HCT116 (cell line): Measurements from ENCODE around the gene RIMBP2. TPM values are rescaled to one million over a fixed set of nuclear protein-coding genes. Genes with fewer than 3 reads are reported as not detected.

ENCODE experiments used
- ATAC-seq: fragments of 200-7000 bp; cut with Tn5 transposase; 2 replicates; pipeline ENCODE4 v1.9.1; 2020; ENCODE audit warnings: mild to moderate bottlenecking, moderate library complexity
- BruUV-seq: library from RNA; stranded (reverse); fragments of 400-500 nt; replicated peaks from 2 replicates; lab custom pipeline; 2021; lab: Mats Ljungman, UMichigan
- CTCF ChIA-PET: fragments of 300-600 bp; sonication (Branson Sonifier 250); formaldehyde crosslinking; loops from one replicate; lab custom pipeline; 2021; ENCODE audit warnings: antibody characterized with exemption; lab: Charles Lee
- POLR2A ChIA-PET: fragments of 300-600, 350-600 bp; sonication (Branson Sonifier 250); formaldehyde crosslinking; loops from one replicate; lab custom pipeline; 2021; ENCODE audit warnings: antibody characterized with exemption; lab: Charles Lee
- RAD21 ChIA-PET, 2 experiments: fragments of 300-600 bp; sonication (Branson Sonifier 250); formaldehyde crosslinking; loops; one replicate each; lab custom pipeline; 2023; ENCODE audit warnings: low total read pairs in 2 of 2; ENCODE audit not compliant: uncharacterized antibody in 2 of 2, unreplicated experiment in 2 of 2, low non-redundant PET in 1 of 2; lab: Charles Lee
- DNase-seq: peaks from one replicate; pipeline ENCODE4 v3.0.0-alpha.2; 2010; ENCODE audit warnings: low read depth, low spot score
- H2AFZ ChIP-seq: fragments of 200-600 bp; shearing (Covaris generic), sonication (generic); 2 replicates; pipeline ENCODE4 v1.6.1; 2017; ENCODE audit warnings: low read depth, mixed run types, mixed read lengths, antibody characterized with exemption, low read length; ENCODE audit not compliant: poor library complexity, severe bottlenecking
- H3K27ac ChIP-seq: 2 replicates; pipeline ENCODE4 v1.5.1; 2012; ENCODE audit warnings: low read depth, low read length
- H3K27me3 ChIP-seq: fragments of 200-600 bp; sonication (generic); 2 replicates; pipeline ENCODE4 v1.6.1; 2016; ENCODE audit warnings: mixed run types, low read length, mixed read lengths; ENCODE audit not compliant: insufficient read depth
- H3K36me3 ChIP-seq, 2 experiments: fragments of 200-500 bp in 1 of 2; fragments of 200-600 bp in 1 of 2; sonication (Bioruptor generic) in 1 of 2; sonication (generic) in 1 of 2; 2 replicates each; pipeline versions ENCODE4 v1.5.1 to v1.6.1; 2014 to 2016; ENCODE audit warnings: low read length in 2 of 2, inconsistent platforms in 1 of 2, mixed read lengths in 1 of 2, mixed run types in 1 of 2; ENCODE audit not compliant: insufficient read depth in 2 of 2, control insufficient read depth in 1 of 2
- H3K4me1 ChIP-seq, 2 experiments: fragments of 200-600 bp in 1 of 2; sonication (generic) in 1 of 2; 2 replicates each; pipeline versions ENCODE4 v1.5.1 to v1.6.1; 2012 to 2017; ENCODE audit warnings: low read length in 2 of 2, inconsistent platforms in 1 of 2, mild to moderate bottlenecking in 1 of 2, mixed read lengths in 1 of 2, mixed run types in 1 of 2, moderate library complexity in 1 of 2; ENCODE audit not compliant: insufficient read depth in 2 of 2, control insufficient read depth in 1 of 2
- H3K4me2 ChIP-seq: fragments of 200-600 bp; sonication (generic); 2 replicates; pipeline ENCODE4 v1.6.1; 2017; ENCODE audit warnings: mixed run types, low read length, mixed read lengths
- H3K4me3 ChIP-seq, 2 experiments: fragments of 200-600 bp in 1 of 2; sonication (generic) in 1 of 2; replicated peaks in 1 of 2; 2 replicates each; pipeline ENCODE4 v1.5.1; 2011 to 2016; ENCODE audit warnings: low read length in 2 of 2, control low read depth in 1 of 2, low read depth in 1 of 2, mild to moderate bottlenecking in 1 of 2, mixed read lengths in 1 of 2, mixed run types in 1 of 2
- H3K79me2 ChIP-seq: fragments of 200-600 bp; sonication (generic); 2 replicates; pipeline ENCODE4 v1.6.1; 2017; ENCODE audit warnings: mild to moderate bottlenecking, mixed run types, low read length, moderate library complexity, mixed read lengths; ENCODE audit not compliant: insufficient read depth
- H3K9ac ChIP-seq: fragments of 200-600 bp; sonication (generic); 2 replicates; pipeline ENCODE4 v1.6.1; 2016; ENCODE audit warnings: low read length, mixed read lengths
- H3K9me2 ChIP-seq: fragments of 200-600 bp; sonication (generic), shearing (Covaris generic); 2 replicates; pipeline ENCODE4 v1.6.1; 2017; ENCODE audit warnings: mixed run types, mild to moderate bottlenecking, moderate library complexity; ENCODE audit not compliant: insufficient read depth
- H3K9me3 ChIP-seq, 2 experiments: fragments of 200-500 bp in 1 of 2; fragments of 200-600 bp in 1 of 2; sonication (Bioruptor generic) in 1 of 2; sonication (generic) in 1 of 2; 2 replicates each; pipeline ENCODE4 v1.6.1; 2014 to 2017; ENCODE audit warnings: low read length in 2 of 2, mixed read lengths in 2 of 2, inconsistent platforms in 1 of 2, low read depth in 1 of 2, mild to moderate bottlenecking in 1 of 2, mixed run types in 1 of 2, moderate library complexity in 1 of 2; ENCODE audit not compliant: control insufficient read depth in 1 of 2, insufficient read depth in 1 of 2
- H4K20me1 ChIP-seq: fragments of 200-600 bp; sonication (generic), shearing (Covaris generic); 2 replicates; pipeline ENCODE4 v1.6.1; 2017; ENCODE audit warnings: mixed run types, mild to moderate bottlenecking, moderate library complexity; ENCODE audit not compliant: insufficient read depth
- ELF1 ChIP-seq: IDR thresholded peaks from 2 replicates; pipeline ENCODE4 v1.6.1; 2012; ENCODE audit warnings: low read depth, borderline replicate concordance
- EZH2 ChIP-seq: fragments of 200-600 bp; sonication (generic); IDR thresholded peaks from 2 replicates; pipeline ENCODE4 v1.6.1; 2017; ENCODE audit warnings: antibody characterized with exemption, mixed run types
- EZH2phosphoT487 ChIP-seq: fragments of 200-600 bp; IDR thresholded peaks from 2 replicates; pipeline ENCODE4 v1.6.1; 2018; ENCODE audit warnings: antibody characterized with exemption, borderline replicate concordance
- FOSL1 ChIP-seq: IDR thresholded peaks from 2 replicates; pipeline ENCODE4 v1.6.1; 2012; ENCODE audit warnings: low read depth
- POLR2A ChIP-seq: IDR thresholded peaks from 2 replicates; pipeline ENCODE4 v1.7.0; 2011; ENCODE audit warnings: borderline replicate concordance; ENCODE audit not compliant: insufficient read depth, insufficient read length; ENCODE audit errors: extremely low read depth
- SIN3A ChIP-seq: IDR thresholded peaks from 2 replicates; pipeline ENCODE4 v1.6.1; 2012; ENCODE audit warnings: low read depth
- SRF ChIP-seq: IDR thresholded peaks from 2 replicates; pipeline ENCODE4 v1.6.1; 2012; ENCODE audit warnings: low read depth
- YY1 ChIP-seq: IDR thresholded peaks from 2 replicates; pipeline ENCODE4 v1.6.1; 2011; ENCODE audit warnings: low read length, low read depth, moderate library complexity, mild to moderate bottlenecking; ENCODE audit not compliant: insufficient replicate concordance; ENCODE audit errors: extremely low read depth
- ZFX ChIP-seq: fragments of 450-650 bp; IDR thresholded peaks from 2 replicates; pipeline ENCODE4 v1.6.1; 2017
- ZNF274 ChIP-seq: fragments of 200-500 bp; sonication (Bioruptor generic); IDR thresholded peaks from 2 replicates; pipeline ENCODE4 v1.6.1; 2014; ENCODE audit warnings: mild to moderate bottlenecking, low read depth, low read length, inconsistent platforms
- intact Hi-C: fragments of 100-400 bp; cut with micrococcal nuclease; formaldehyde crosslinking; loops from 2 replicates; pipeline ENCODE4 v1.10.0; 2022
- total RNA-seq: library from RNA; stranded (reverse); gene quantifications from one replicate; pipeline ENCODE4 v1.2.1, GENCODE V29; 2021; ENCODE audit not compliant: unreplicated experiment
- TF ChIP-seq, protein P1 (sequence below): IDR thresholded peaks from 2 replicates; pipeline ENCODE4 v1.6.1; 2011; ENCODE audit warnings: mild to moderate bottlenecking, low read length, moderate library complexity; ENCODE audit not compliant: insufficient replicate concordance; ENCODE audit errors: extremely low read depth
- TF ChIP-seq, protein P2 (sequence below): IDR thresholded peaks from 2 replicates; pipeline ENCODE4 v1.6.1; 2012
- TF ChIP-seq, protein P3 (sequence below): IDR thresholded peaks from 2 replicates; pipeline ENCODE4 v1.6.1; 2012; ENCODE audit warnings: low read depth

Gene RIMBP2
- total RNA-seq, 1 experiment from 2014 or later: not detected

DNA sequence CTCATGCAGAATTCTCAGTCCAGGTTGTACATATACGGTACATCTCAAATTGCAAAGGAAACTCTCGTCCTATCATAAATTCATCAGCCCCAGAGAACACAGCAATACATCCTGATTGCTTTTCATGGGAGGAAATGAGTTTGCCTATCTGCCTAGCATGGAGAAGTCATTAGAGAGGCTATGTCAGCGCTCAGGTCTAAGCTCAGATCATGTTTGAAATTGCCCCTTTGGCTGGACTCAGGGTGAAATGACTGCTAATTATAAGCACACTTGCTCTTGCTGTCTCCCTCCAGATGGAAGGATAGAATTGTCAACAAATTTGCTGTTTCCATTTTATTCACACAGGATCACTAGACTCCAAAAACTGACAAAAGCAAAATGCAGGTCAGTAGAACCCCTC lies 178.4 kb downstream of the RIMBP2 start:
- ChIA-PET RAD21 (no interaction called here), CTCF (no interaction called here)

More for the DNA sequence above, 178.4 kb downstream of the RIMBP2 start:
- Histone ChIP-seq H3K4me2 (no peak overlapping the region), H3K9me2 (no peaks in the 10 kb centered on the region), H3K9ac (no peak overlapping the region), H3K27me3 (no peaks in the 10 kb centered on the region), H3K9me3 (no peaks in the 10 kb centered on the region), H2AFZ (no peak overlapping the region), H3K27ac (no peak overlapping the region), H3K4me3 (no peak overlapping the region), H4K20me1 (no peaks in the 10 kb centered on the region), H3K4me1 (no peaks in the 10 kb centered on the region), H3K36me3 (no peaks in the 10 kb centered on the region), H3K79me2 (no peaks in the 10 kb centered on the region)
- intact Hi-C loops: no loop called here
- TF ChIP-seq YY1 (no peak), ELF1 (no peak), POLR2A (no peak), EZH2 (no peak), FOSL1 (no peak), ZNF274 (no peak), ZFX (no peak), SRF (no peak), EZH2phosphoT487 (no peak), SIN3A (no peak)
- TF ChIP-seq, protein P1, sequence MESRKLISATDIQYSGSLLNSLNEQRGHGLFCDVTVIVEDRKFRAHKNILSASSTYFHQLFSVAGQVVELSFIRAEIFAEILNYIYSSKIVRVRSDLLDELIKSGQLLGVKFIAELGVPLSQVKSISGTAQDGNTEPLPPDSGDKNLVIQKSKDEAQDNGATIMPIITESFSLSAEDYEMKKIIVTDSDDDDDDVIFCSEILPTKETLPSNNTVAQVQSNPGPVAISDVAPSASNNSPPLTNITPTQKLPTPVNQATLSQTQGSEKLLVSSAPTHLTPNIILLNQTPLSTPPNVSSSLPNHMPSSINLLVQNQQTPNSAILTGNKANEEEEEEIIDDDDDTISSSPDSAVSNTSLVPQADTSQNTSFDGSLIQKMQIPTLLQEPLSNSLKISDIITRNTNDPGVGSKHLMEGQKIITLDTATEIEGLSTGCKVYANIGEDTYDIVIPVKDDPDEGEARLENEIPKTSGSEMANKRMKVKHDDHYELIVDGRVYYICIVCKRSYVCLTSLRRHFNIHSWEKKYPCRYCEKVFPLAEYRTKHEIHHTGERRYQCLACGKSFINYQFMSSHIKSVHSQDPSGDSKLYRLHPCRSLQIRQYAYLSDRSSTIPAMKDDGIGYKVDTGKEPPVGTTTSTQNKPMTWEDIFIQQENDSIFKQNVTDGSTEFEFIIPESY: no peak
- TF ChIP-seq, protein P2, sequence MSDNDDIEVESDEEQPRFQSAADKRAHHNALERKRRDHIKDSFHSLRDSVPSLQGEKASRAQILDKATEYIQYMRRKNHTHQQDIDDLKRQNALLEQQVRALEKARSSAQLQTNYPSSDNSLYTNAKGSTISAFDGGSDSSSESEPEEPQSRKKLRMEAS: no peak
- TF ChIP-seq, protein P3, sequence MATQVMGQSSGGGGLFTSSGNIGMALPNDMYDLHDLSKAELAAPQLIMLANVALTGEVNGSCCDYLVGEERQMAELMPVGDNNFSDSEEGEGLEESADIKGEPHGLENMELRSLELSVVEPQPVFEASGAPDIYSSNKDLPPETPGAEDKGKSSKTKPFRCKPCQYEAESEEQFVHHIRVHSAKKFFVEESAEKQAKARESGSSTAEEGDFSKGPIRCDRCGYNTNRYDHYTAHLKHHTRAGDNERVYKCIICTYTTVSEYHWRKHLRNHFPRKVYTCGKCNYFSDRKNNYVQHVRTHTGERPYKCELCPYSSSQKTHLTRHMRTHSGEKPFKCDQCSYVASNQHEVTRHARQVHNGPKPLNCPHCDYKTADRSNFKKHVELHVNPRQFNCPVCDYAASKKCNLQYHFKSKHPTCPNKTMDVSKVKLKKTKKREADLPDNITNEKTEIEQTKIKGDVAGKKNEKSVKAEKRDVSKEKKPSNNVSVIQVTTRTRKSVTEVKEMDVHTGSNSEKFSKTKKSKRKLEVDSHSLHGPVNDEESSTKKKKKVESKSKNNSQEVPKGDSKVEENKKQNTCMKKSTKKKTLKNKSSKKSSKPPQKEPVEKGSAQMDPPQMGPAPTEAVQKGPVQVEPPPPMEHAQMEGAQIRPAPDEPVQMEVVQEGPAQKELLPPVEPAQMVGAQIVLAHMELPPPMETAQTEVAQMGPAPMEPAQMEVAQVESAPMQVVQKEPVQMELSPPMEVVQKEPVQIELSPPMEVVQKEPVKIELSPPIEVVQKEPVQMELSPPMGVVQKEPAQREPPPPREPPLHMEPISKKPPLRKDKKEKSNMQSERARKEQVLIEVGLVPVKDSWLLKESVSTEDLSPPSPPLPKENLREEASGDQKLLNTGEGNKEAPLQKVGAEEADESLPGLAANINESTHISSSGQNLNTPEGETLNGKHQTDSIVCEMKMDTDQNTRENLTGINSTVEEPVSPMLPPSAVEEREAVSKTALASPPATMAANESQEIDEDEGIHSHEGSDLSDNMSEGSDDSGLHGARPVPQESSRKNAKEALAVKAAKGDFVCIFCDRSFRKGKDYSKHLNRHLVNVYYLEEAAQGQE: no peak
- ATAC-seq (no peak), DNase-seq (no peak)
- BruUV-seq: no TSS peak
- POLR2A ChIA-PET: no interaction called here
